ENCODE data around the gene ALOX5AP.
A peak's percentile ranks its signal among the peaks of the same experiment; 100 is the strongest.

The ALOX5AP gene

DNA sequence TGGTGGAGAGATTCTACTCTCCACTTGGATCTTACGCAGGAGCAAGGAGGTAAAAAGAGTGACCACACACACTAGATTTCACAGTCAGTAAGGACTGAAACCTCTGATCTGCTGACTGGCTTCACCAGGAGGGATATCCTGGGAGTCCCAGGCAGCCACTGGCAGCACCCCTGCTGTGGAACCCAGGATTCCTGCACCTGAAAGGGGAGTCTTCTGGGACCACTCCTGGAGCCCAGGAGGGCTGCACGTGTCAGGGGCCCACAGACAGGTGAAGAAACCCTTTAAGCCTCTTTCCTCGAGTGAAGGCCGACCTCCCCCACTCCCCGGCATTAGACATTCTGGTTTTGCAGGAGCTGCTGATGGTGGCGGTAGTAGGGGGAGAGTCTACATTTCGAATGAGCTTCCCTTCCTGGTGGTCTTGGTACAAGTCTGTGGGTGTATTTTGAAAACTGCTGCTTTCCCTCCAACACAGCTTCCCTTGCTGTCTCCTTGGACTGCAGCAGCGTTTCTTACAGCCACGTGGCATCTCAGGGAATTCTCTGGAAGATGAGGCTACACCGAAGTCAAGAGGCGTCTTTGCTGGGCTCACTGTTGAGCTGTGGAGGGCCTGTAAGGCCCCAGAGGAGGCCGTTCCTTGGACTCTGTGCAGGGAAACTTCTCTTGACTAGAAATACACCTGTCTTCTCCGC lies 62.6 kb downstream of the ALOX5AP start:
- DNase-seq, result no peak

DNA sequence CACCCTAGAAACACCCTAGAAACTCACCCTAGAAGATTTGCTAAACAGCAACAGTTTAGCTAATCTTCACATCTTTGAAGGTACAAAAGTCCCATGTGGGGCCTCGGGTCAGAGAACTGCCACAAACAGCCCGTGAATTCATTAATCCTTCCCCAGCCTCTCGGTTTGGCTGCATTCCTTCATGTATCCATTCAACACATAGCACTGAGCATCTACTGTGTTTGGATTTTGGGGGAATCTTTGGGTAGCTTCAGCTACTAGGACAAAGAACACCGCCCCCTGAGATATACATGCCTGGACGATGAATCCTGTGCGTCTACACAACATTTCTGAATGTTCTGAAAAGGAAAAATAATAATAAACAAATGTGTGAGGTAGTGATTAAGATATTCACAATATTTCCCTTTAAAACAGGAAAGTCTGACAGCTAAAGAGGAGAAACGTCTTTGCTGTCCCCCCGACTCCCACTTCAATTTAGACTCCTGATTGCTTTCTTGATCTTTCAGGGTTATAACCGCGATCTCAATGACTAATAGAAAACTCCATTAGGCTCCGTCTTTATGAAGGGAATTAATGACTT lies 63.5 kb downstream of the ALOX5AP start:
- DNase-seq, result no peak

DNA sequence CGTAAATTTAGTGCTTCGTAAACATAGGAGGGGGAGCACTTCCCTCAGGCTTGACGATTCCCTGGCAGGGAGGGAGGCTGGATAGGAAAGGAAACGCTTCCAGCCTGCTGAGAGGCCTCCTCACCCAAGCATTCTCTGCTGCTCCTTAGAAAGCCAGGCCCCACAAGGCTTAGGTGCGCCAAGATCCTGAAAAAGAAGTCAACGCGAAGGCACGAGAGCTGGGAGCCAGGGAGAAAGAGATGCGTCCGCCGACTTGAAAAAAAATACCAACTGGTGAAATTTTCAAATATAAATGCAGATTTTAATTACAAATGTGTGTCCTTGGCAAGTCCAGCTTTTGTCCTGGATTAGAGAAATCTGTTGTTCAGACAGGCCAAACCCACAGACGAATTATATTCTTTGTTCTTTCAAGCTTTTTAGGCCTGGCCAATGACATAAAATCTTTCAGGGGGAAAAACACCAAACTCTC lies 64.0 kb downstream of the ALOX5AP start:
- no peak for DNase-seq

DNA sequence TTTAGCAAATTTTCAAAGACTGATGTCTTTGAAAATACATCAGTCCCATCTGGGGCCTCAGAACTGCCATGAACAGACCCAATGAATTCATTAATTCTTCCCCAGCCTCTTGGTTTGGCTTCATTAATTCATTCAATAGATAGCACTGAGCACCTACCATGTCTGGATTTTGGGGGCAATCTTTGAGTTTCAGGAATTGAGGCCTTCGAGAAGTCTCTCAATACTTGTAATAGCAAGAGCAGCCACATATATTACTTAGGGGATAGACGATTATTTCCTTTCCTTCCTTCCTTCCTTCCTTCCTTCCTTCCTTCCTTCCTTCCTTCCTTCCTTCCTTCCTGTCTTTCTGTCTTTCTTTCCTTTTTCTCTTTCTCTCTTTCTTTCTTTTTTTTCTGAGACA lies 64.8 kb downstream of the ALOX5AP start:
- no peak for DNase-seq

DNA sequence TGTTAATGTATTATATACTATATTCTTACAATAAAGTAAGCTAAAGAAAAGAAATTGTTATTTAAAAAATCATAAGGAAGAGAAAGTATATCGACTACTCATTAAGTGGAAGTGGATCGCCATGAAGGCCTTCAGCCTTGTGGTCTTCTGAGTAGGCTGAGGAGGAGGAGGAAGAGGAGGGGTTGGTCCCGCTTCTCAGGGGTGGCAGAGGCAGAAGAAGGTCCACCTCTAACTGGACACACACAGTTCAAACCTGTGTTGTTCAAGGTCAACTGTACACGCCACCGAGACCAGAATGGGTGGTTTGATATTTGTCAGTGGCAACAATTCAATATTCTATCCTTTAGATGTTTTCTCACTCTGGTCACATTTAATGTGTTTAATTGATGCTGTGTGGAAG lies 67.2 kb downstream of the ALOX5AP start:
- DNase-seq, result peak in 3 of 4 experiments; percentile 11 to 46 (median 37)

DNA sequence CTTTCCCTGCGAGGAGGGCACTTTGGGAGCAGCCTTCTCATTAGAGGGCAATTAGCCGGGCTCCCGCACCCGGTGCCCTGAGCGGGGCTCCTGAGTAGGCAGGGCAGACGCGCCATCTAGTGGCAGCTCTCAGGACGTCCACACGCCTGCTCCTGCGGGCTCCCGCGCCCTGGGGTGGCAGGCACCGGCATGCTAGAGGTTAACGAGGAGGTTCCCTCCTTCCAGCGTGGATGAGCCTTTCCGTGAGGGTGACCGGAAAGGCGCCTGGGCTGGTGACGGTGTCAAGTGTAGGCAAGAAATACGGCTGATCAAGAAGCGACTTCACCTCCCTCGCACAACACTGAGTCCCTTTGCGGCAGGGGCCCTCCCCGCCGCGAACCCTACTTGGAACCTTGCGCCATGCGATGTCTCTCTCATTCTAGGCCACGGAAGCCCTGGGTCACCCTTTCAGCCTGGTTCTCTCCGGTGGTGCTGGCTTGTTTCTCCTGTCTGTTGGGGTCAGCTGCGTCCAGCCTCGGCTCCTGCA lies 67.7 kb downstream of the ALOX5AP start:
- peak; percentile 90 to 94 (median 93) for DNase-seq

DNA sequence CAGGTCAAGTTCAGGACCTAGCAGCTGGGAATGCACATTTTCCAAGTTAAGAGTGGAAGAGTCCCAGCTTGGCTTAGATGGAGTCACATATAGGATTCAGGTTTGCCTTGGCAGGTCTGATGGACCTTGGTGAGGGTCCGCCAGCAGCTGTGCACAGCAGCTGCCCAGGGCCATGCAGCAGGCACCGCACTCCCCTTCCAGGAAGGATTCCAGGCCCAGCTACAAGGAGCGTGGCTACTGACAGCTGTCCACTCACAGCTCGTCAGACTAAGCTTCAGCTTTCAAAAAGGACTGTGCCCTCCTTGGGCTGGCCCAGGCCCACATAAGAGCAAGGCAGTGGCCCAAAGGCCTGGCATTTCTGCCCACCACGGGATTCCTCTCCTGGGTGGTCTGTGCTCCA lies 68.4 kb downstream of the ALOX5AP start:
- DNase-seq, result no peak

DNA sequence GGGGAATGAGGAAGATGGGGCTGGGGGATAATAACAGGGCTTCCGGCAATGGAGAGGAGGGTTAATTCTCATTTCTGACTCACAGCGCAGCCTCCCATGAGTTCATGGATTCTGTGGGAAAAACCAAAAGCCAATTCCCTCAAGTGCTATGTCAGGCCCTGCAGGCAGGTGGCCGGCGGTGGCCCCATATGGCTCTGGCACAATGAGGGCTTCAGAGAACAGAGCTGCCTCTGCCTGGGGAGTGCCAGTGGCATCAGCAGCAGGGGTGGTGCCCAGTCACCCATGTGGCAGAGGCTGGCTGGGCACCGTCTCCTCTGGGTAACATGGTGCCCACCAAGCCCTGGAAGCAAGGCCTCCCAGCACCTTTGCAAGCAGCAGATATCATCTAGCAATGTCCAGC lies 69.1 kb downstream of the ALOX5AP start:
- no peak for DNase-seq

DNA sequence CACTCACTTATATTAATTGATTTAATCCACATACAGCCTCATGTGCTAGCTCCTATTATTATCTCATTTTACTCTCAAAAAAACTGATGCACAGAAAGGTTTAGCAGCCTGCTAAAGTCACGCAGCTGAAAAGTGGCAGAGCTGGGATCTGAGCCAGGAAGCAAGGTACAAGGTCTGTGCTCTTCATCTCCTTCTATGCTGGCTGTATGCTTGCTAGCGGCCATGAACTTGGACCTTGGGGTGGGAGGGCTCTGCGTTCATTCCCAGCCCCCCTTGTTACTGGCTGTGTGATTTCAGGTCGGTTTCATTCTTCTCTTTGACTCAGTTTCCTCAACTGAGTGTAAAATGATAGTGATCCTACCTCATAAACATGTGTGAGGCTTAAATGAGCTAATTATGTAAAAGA lies 69.8 kb downstream of the ALOX5AP start:
- no peak for DNase-seq

DNA sequence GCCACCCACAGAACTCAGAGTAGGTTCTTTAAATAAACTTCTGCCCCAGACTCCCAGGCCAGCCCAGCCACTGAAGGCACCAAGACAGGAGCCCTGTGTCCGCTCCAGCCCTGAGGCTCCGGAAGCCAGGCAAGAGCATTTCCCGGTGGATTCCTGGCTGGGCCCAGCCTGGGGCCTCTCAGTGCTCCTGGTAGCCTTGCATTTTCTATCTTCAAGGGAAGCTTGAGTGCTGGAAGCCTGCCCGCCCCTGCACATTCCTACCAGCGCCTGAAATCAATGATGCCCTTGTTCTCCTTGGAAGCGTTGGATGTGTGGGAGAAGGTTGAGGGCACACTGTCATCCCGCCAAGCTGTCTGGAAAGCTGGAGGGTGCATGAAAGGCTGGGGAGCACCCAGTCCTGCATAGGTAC lies 70.3 kb downstream of the ALOX5AP start:
- no peak for DNase-seq

DNA sequence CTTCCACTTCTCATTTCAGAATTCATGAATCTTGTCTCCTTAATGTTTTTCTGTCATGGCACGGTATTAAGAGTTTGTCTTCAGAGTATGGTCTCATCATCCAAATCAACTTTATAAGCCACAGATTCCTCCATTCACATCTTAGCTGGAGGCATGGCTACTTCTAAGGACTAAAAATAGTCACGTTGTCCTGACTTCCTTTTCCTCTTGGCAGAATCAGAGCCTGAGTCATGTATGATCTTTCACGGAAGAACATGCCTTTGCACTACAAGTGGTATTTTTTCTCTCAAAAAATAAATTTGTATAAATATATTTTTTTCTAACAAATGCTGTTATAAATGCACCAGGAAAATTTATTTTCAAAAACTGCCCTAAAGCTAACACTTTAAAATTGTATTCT lies 71.4 kb downstream of the ALOX5AP start:
- DNase-seq, result peak; percentile 47 to 84 (median 73)

DNA sequence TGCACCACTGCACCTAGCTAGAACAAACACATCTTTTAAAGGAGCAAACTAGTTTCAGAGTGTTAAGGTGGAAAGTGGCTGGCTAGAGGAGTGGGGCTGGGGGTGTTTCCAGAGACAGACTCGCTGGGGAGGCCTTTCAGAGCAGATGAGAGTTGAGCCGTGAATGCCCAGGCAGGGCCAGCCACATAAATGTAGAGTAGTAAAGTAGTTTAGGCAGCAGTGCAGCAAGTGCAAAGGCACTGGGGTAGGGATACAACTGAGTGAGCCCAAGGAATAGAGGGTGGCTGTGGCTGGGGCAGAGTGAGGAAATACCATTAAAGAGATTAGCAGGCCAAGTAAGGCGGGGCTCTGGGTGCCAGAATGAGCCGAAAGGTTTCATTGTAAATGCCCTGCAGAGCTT lies 72.0 kb downstream of the ALOX5AP start:
- no peak for DNase-seq

DNA sequence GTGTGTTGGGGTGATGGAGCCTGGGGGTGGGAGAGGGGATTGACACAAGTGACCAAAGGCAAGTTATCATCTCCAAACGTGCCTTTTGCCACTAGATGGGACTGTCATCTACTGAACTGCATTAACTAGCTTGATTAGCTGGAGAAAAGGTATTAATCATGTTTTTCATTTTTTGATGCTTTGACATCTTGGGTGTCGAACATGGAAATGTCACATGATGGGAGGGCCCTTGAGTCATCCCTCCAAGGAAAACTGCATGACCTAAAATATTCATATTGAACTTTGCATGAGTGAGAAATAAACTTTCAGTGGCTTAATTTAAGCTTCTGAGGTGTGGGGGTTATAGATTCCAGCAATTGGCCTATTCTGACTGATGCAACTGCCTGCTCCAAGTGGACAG lies 73.3 kb downstream of the ALOX5AP start:
- no peak for DNase-seq

DNA sequence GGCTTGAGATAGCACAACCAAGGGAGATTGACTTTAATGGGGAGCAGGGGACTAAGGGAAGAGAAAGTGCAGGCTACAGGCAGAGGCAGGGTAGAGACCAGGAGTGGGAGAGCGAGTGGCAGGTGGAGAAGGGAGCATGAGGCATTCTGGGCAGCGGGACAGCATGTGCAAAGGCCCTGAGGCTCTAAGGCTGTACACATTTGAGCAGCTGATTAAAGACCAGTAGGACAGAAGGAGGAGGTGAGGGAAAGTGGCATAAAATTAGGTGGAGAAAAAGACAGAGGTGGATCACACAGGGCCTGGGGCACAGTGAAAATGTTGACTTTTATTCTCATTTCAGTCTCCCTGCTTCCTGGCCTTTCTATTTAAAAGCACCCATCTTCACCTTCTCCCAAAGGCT lies 74.4 kb downstream of the ALOX5AP start:
- no peak for DNase-seq

DNA sequence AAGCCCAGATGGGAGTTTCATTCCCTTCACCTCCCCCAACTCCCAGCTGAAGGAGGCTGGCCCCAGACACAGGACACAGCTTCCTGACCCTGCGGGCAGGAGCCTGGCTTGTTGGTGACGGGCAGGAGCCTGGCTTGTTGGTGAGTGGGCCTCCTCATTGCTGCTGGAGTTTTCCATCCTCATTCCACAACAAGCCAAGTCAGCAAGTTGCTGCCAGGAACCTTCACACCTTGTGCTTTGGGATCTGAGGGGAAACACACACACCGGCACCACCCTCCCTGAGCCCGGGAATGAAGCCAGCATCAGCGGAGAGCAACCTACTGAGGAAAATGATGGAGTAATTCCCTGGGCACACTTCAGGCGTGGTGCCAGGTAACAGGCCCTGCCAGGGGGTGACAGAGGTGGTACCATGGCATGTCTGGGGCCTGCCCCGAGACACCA lies 74.9 kb downstream of the ALOX5AP start:
- DNase-seq, result no peak

DNA sequence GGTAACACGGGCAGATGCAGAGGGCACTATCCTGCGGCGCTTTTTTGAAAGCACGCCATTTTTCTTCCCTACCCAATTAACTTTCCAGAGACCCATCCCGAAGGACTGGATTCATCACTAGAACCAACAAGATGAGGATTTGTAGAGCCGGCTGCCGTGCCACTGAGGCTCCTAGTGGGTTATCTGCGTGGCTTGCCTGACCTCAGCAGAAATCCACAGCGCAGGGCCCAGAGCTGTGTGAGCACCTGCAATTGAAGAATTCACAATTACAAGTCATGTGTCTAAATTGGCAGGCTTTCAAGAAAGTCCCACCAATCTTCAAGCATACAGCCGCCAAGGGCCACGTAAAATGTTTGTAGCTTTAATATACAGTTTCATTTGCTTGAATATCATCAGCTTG lies 75.5 kb downstream of the ALOX5AP start:
- DNase-seq, result no peak
